PC-9 (cell line): ENCODE data around the gene SLC43A3. TPM values are rescaled to one million over a fixed set of nuclear protein-coding genes. Genes with fewer than 3 reads are reported as not detected.
A peak's percentile ranks its signal among the peaks of the same experiment; 100 is the strongest.

Source experiments
- BruUV-seq: library from RNA; stranded (reverse); fragments of 400-500 nt; replicated peaks from 2 replicates; lab custom pipeline; 2021; lab: Mats Ljungman, UMichigan
- CTCF ChIA-PET: fragments of 300-600 bp; sonication (Branson Sonifier 250); formaldehyde crosslinking; loops from one replicate; lab custom pipeline; 2022; ENCODE audit warnings: antibody characterized with exemption; lab: Charles Lee
- POLR2A ChIA-PET: fragments of 300-600 bp; sonication (Branson Sonifier 250); formaldehyde crosslinking; loops from one replicate; lab custom pipeline; 2022; ENCODE audit warnings: antibody characterized with exemption; ENCODE audit not compliant: unreplicated experiment; lab: Charles Lee
- DNase-seq, 2 experiments: peaks; one replicate each; pipeline versions ENCODE4 v3.0.0 to v3.0.0-alpha.2; 2015 to 2022; ENCODE audit warnings: mixed read lengths in 1 of 2
- H2AFZ ChIP-seq: fragments of 200-600 bp; sonication (generic); 2 replicates; pipeline ENCODE4 v1.8.1; 2017; ENCODE audit warnings: antibody characterized with exemption
- H3F3A ChIP-seq: fragments of 200-600 bp; sonication (generic); 2 replicates; pipeline ENCODE4 v1.8.1; 2017; ENCODE audit warnings: antibody characterized with exemption, mild to moderate bottlenecking, low read depth; ENCODE audit not compliant: insufficient read depth
- H3K27ac ChIP-seq: fragments of 200-600 bp; sonication (generic); 2 replicates; pipeline ENCODE4 v1.6.1; 2016; ENCODE audit warnings: mixed run types
- H3K27me3 ChIP-seq: fragments of 200-600 bp; sonication (generic); 2 replicates; pipeline ENCODE4 v1.6.1; 2016; ENCODE audit warnings: low read depth, mixed run types; ENCODE audit not compliant: insufficient read depth
- H3K36me3 ChIP-seq: fragments of 200-600 bp; sonication (generic); 2 replicates; pipeline ENCODE4 v1.6.1; 2016; ENCODE audit warnings: low read depth, mixed run types
- H3K4me1 ChIP-seq: fragments of 200-600 bp; sonication (generic); replicated peaks from 2 replicates; pipeline ENCODE4 v1.6.1; 2016; ENCODE audit warnings: mixed run types; ENCODE audit not compliant: insufficient read depth
- H3K4me2 ChIP-seq: fragments of 200-600 bp; sonication (generic); 2 replicates; pipeline ENCODE4 v1.6.1; 2017; ENCODE audit warnings: mixed run types
- H3K4me3 ChIP-seq: fragments of 200-600 bp; sonication (generic); 2 replicates; pipeline ENCODE4 v1.6.1; 2016; ENCODE audit warnings: mixed run types
- H3K79me2 ChIP-seq: fragments of 200-600 bp; sonication (generic); 2 replicates; pipeline ENCODE4 v1.6.1; 2017; ENCODE audit warnings: low read depth, mixed run types
- H3K9me2 ChIP-seq: fragments of 200-600 bp; sonication (generic); 2 replicates; pipeline ENCODE4 v1.8.1; 2017; ENCODE audit warnings: mild to moderate bottlenecking; ENCODE audit not compliant: insufficient read depth
- H3K9me3 ChIP-seq: fragments of 200-600 bp; sonication (generic); 2 replicates; pipeline ENCODE4 v1.8.1; 2016; ENCODE audit warnings: low read depth; ENCODE audit not compliant: insufficient read depth
- H4K20me1 ChIP-seq: fragments of 200-600 bp; sonication (generic); 2 replicates; pipeline ENCODE4 v1.8.1; 2017; ENCODE audit not compliant: insufficient read depth
- EZH2 ChIP-seq: fragments of 200-600 bp; sonication (generic); IDR thresholded peaks from 2 replicates; pipeline ENCODE4 v1.8.0; 2017; ENCODE audit warnings: antibody characterized with exemption, low read depth
- intact Hi-C: fragments of 100-400 bp; cut with micrococcal nuclease; formaldehyde crosslinking; loops from one replicate; pipeline ENCODE4 v1.10.0; 2022; ENCODE audit not compliant: unreplicated experiment
- total RNA-seq: library from RNA; stranded (reverse); gene quantifications from 2 replicates; pipeline ENCODE4 v1.2.3, GENCODE V29; 2021
- TF ChIP-seq, protein P1 (sequence below): fragments of 200-600 bp; sonication (generic); conservative IDR thresholded peaks from 2 replicates; pipeline ENCODE4 v1.6.1; 2017; ENCODE audit warnings: mixed run types, antibody characterized with exemption, mild to moderate bottlenecking, moderate library complexity

SLC43A3 gene
- total RNA-seq, 1 experiment from 2014 or later, result 41.3 TPM

DNA sequence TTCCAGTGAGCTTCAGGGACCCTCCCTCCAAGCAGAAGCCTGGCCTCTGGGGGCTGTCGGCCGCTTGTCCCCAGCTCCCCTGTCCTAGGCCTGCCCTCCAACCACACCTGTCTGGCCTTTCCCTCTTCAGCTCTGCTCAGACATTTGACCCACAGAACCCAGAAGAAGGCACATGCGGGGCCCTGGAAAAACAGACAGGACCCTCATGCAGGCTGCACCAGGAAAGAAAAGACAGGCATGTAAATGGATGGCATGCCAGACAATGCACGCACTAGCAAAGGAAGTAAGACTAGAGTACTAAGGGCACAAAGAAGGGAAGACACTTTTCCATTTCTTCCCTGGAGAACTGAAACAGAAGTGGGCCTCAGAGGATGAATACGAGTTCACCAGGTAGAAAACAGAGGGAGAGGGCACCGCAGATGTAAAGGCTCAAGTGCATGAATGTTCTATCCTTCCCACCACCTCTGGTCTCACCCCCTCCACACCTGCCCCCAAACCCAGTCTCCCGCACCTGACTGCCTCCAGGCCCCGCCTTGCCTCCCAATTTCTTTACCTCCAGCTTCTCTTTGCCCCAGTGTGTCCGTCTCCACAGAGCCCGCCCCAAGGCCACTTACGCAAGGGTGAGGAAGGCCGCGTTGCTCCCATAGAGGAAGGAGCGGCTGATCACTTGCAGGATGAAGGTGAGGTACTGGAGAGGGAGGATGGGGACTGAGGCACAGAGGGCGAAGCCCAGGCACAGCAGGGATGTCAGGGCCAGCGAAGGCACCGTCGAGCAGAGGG, 17.4 kb downstream of the SLC43A3 start:
- no peaks in the 10 kb centered on the region for H3K27me3 ChIP-seq
- peaks cover 7% of the 10 kb centered on the region for H4K20me1 ChIP-seq
- H3K27ac ChIP-seq, result no peak overlapping the region
- peak in 1 of 2 experiments; percentile 18 for DNase-seq
- intact Hi-C loops, result no loop called here
- no peaks in the 10 kb centered on the region for H3K9me2 ChIP-seq
- no peak overlapping the region for H3K4me2 ChIP-seq
- H3F3A ChIP-seq, result peaks cover 52% of the 10 kb centered on the region
- no peaks in the 10 kb centered on the region for H3K9me3 ChIP-seq
- POLR2A ChIA-PET, result no interaction called here
- BruUV-seq, result no TSS peak
- no peaks in the 10 kb centered on the region for H3K4me1 ChIP-seq
- no peaks in the 10 kb centered on the region for H3K79me2 ChIP-seq
- TF ChIP-seq EZH2, result no peak
- TF ChIP-seq, protein P1, sequence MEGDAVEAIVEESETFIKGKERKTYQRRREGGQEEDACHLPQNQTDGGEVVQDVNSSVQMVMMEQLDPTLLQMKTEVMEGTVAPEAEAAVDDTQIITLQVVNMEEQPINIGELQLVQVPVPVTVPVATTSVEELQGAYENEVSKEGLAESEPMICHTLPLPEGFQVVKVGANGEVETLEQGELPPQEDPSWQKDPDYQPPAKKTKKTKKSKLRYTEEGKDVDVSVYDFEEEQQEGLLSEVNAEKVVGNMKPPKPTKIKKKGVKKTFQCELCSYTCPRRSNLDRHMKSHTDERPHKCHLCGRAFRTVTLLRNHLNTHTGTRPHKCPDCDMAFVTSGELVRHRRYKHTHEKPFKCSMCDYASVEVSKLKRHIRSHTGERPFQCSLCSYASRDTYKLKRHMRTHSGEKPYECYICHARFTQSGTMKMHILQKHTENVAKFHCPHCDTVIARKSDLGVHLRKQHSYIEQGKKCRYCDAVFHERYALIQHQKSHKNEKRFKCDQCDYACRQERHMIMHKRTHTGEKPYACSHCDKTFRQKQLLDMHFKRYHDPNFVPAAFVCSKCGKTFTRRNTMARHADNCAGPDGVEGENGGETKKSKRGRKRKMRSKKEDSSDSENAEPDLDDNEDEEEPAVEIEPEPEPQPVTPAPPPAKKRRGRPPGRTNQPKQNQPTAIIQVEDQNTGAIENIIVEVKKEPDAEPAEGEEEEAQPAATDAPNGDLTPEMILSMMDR, result no peak
- H3K4me3 ChIP-seq, result no peak overlapping the region
- H2AFZ ChIP-seq, result no peak overlapping the region
- peaks cover 44% of the 10 kb centered on the region for H3K36me3 ChIP-seq
- CTCF ChIA-PET, result no interaction called here

DNA sequence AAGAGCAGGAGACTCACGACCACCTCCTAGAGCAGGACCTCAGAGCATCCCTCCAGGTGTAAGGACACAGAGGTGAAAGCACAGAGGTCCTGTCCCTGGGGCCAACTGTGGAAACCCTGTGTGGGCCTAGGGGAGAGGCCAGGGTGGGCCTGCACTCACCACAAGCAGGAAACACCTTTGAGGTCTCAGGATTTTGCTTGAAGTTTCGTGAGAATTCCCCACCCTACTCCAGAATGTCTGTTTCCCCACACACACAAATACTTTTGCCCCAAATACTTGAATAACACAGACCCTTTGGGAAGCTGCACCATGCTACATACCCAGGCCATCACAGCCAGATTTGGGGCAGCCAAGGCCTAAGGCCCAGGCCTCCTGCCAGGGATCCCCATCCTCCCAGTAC, 18.1 kb downstream of the SLC43A3 start:
- Histone ChIP-seq H2AFZ (no peak overlapping the region), H3K4me2 (no peak overlapping the region), H3K4me3 (no peak overlapping the region), H3K9me3 (no peaks in the 10 kb centered on the region), H3K79me2 (no peaks in the 10 kb centered on the region), H3K4me1 (no peaks in the 10 kb centered on the region), H3K27me3 (no peaks in the 10 kb centered on the region), H3K9me2 (no peaks in the 10 kb centered on the region), H3K27ac (no peak overlapping the region), H3F3A (peaks cover 56% of the 10 kb centered on the region), H3K36me3 (peaks cover 39% of the 10 kb centered on the region), H4K20me1 (peaks cover 7% of the 10 kb centered on the region)
- no TSS peak for BruUV-seq
- intact Hi-C loops, result no loop called here
- ChIA-PET CTCF (no interaction called here), POLR2A (interaction anchor here (0.5 kb wide), 1 partner anchor 139 kb away, joined by 4 read pairs; no protein-coding TSS in a partner anchor)
- TF ChIP-seq EZH2, result no peak
- TF ChIP-seq, protein P1, result no peak
- peak in 1 of 2 experiments; percentile 18 for DNase-seq

DNA sequence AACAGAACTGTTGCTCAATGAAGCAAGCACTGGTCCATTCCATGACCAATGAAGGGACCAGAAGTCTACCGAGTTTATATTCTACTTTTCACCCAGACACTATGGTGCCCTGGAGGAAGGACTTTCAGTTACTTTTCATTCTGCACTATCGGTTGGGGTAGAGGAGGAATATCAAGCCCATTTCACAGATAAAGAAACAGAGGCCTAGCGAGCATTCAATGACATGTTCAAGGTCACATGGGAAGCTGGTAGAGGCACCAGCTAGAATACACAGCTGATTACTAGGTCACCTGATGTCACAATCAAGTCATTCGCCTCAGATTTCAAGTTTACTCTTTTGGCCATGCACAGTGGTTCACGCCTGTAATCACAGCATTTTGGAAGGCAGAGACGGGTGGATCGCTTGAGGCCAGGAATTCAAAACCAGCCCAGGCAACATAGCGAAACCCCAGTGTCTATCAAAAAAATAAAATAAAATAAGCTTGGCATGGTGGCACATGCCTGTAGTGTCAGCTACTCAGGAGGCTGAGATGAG, 18.9 kb downstream of the SLC43A3 start:
- DNase-seq, result peak in 1 of 2 experiments; percentile 30
- Histone ChIP-seq H3F3A (peaks cover 55% of the 10 kb centered on the region), H3K4me2 (no peak overlapping the region), H3K27ac (no peak overlapping the region), H3K9me3 (no peaks in the 10 kb centered on the region), H3K36me3 (peaks cover 37% of the 10 kb centered on the region), H3K4me3 (no peak overlapping the region), H2AFZ (no peak overlapping the region), H3K9me2 (no peaks in the 10 kb centered on the region), H4K20me1 (peaks cover 7% of the 10 kb centered on the region), H3K27me3 (no peaks in the 10 kb centered on the region), H3K79me2 (no peaks in the 10 kb centered on the region), H3K4me1 (peaks cover 2% of the 10 kb centered on the region)
- no peak for TF ChIP-seq EZH2
- TF ChIP-seq, protein P1, result no peak
- intact Hi-C loops, result no loop called here
- ChIA-PET POLR2A (interaction anchor here (0.5 kb wide), 1 partner anchor 139 kb away, joined by 4 read pairs; no protein-coding TSS in a partner anchor), CTCF (no interaction called here)
- no TSS peak for BruUV-seq
